ENCODE measurements around the gene PDGFC. TPM values are rescaled to one million over a fixed set of nuclear protein-coding genes. Genes with fewer than 3 reads are reported as not detected.

PDGFC gene
- total RNA-seq, 1 donor from 2014 or later: 56.7 TPM

- no peak overlapping the region for H3K4me3 ChIP-seq (ENCODE audit: low read depth, low read length)
- DNase-seq (ENCODE audit: low read depth): no peak
- TF ChIP-seq CTCF (conservative IDR thresholded peaks at IDR 0.05; ENCODE audit: low read depth, low read length): no peak
Measured at GRCh38 chr4:156762851-156763250, 208.7 kb downstream of the PDGFC start.

- TF ChIP-seq CTCF (conservative IDR thresholded peaks at IDR 0.05; ENCODE audit: low read depth, low read length): no peak
- no peak for DNase-seq (ENCODE audit: low read depth)
- no peak overlapping the region for H3K4me3 ChIP-seq (ENCODE audit: low read depth, low read length)
Measured at GRCh38 chr4:156756118-156756517, 215.5 kb downstream of the PDGFC start.

GRCh38 chr4:156754832-156755570, 216.6 kb downstream of the PDGFC start:
- TF ChIP-seq CTCF (conservative IDR thresholded peaks at IDR 0.05; ENCODE audit: low read depth, low read length): no peak
- H3K4me3 ChIP-seq (ENCODE audit: low read depth, low read length): no peak overlapping the region
- DNase-seq (ENCODE audit: low read depth): no peak

GRCh38 chr4:156751486-156751885, 220.1 kb downstream of the PDGFC start:
- TF ChIP-seq CTCF (conservative IDR thresholded peaks at IDR 0.05; ENCODE audit: low read depth, low read length): no peak

GRCh38 chr4:156749426-156750403, 221.9 kb downstream of the PDGFC start:
- no peak overlapping the region for H3K4me3 ChIP-seq (ENCODE audit: low read depth, low read length)
- no peak for TF ChIP-seq CTCF (conservative IDR thresholded peaks at IDR 0.05; ENCODE audit: low read depth, low read length)
- DNase-seq (ENCODE audit: low read depth): no peak

More at GRCh38 chr4:156751486-156751885, 220.1 kb downstream of the PDGFC start:
- H3K4me3 ChIP-seq (ENCODE audit: low read depth, low read length): no peak overlapping the region
- no peak for DNase-seq (ENCODE audit: low read depth)

GRCh38 chr4:156746111-156746510, 225.5 kb downstream of the PDGFC start:
- DNase-seq (ENCODE audit: low read depth): no peak
- no peak overlapping the region for H3K4me3 ChIP-seq (ENCODE audit: low read depth, low read length)
- no peak for TF ChIP-seq CTCF (conservative IDR thresholded peaks at IDR 0.05; ENCODE audit: low read depth, low read length)
